KMS-11 (cell line): ENCODE data around the gene NXPH4.

Experiments used
- H2AFZ ChIP-seq: fragments of 200-600 bp; sonication (generic); 2 replicates; pipeline ENCODE4 v1.6.1; 2016; ENCODE audit warnings: antibody characterized with exemption, mixed run types, low read depth
- H3K27ac ChIP-seq: fragments of 200-600 bp; sonication (generic); 2 replicates; pipeline ENCODE4 v1.6.1; 2016; ENCODE audit warnings: mild to moderate bottlenecking, mixed run types
- H3K27me3 ChIP-seq: fragments of 200-600 bp; sonication (generic); 2 replicates; pipeline ENCODE4 v1.6.1; 2017; ENCODE audit warnings: mild to moderate bottlenecking, low read depth, mixed run types, moderate library complexity; ENCODE audit not compliant: insufficient read depth
- H3K36me3 ChIP-seq: fragments of 200-600 bp; sonication (generic); 2 replicates; pipeline ENCODE4 v1.6.1; 2017; ENCODE audit warnings: mild to moderate bottlenecking, mixed run types; ENCODE audit not compliant: insufficient read depth
- H3K4me1 ChIP-seq: fragments of 200-600 bp; sonication (generic); 2 replicates; pipeline ENCODE4 v1.6.1; 2016; ENCODE audit warnings: mild to moderate bottlenecking, low read depth, mixed run types; ENCODE audit not compliant: poor library complexity, severe bottlenecking
- H3K4me2 ChIP-seq: fragments of 200-600 bp; sonication (generic); 2 replicates; pipeline ENCODE4 v1.7.0; 2016; ENCODE audit warnings: mild to moderate bottlenecking, mixed run types
- H3K4me3 ChIP-seq: fragments of 200-600 bp; sonication (generic); IDR thresholded peaks from 2 replicates; pipeline ENCODE4 v1.6.1; 2017; ENCODE audit warnings: low read depth, low read length, mixed read lengths; ENCODE audit not compliant: insufficient read depth
- H3K79me2 ChIP-seq: fragments of 200-600 bp; sonication (generic); 2 replicates; pipeline ENCODE4 v1.6.1; 2016; ENCODE audit warnings: low read depth, mixed run types; ENCODE audit not compliant: insufficient read depth
- H3K9ac ChIP-seq: fragments of 200-600 bp; sonication (generic); 2 replicates; pipeline ENCODE4 v1.6.1; 2016; ENCODE audit warnings: mild to moderate bottlenecking, mixed run types
- H4K20me1 ChIP-seq: fragments of 200-600 bp; sonication (generic); 2 replicates; pipeline ENCODE4 v1.6.1; 2016; ENCODE audit warnings: mild to moderate bottlenecking, mixed run types; ENCODE audit not compliant: insufficient read depth
- TF ChIP-seq, protein P1 (sequence below): fragments of 200-600 bp; sonication (generic); conservative IDR thresholded peaks from 2 replicates; pipeline ENCODE4 v1.6.1; 2017; ENCODE audit warnings: low read depth, mild to moderate bottlenecking, antibody characterized with exemption, low read length, moderate library complexity, mixed read lengths

Gene NXPH4

GRCh38 chr12:57207731-57208630 lies 8.6 kb upstream of the NXPH4 start:
- Histone ChIP-seq H2AFZ (no peak overlapping the region), H3K79me2 (no peaks in the 10 kb centered on the region), H3K27ac (no peak overlapping the region), H3K27me3 (peaks cover 29% of the 10 kb centered on the region; the same call in 1 of the 2 replicates), H3K9ac (no peak overlapping the region), H3K36me3 (no peaks in the 10 kb centered on the region), H4K20me1 (no peaks in the 10 kb centered on the region), H3K4me1 (peaks cover 2% of the 10 kb centered on the region), H3K4me2 (no peak overlapping the region), H3K4me3 (no peak overlapping the region)
- TF ChIP-seq, protein P1, sequence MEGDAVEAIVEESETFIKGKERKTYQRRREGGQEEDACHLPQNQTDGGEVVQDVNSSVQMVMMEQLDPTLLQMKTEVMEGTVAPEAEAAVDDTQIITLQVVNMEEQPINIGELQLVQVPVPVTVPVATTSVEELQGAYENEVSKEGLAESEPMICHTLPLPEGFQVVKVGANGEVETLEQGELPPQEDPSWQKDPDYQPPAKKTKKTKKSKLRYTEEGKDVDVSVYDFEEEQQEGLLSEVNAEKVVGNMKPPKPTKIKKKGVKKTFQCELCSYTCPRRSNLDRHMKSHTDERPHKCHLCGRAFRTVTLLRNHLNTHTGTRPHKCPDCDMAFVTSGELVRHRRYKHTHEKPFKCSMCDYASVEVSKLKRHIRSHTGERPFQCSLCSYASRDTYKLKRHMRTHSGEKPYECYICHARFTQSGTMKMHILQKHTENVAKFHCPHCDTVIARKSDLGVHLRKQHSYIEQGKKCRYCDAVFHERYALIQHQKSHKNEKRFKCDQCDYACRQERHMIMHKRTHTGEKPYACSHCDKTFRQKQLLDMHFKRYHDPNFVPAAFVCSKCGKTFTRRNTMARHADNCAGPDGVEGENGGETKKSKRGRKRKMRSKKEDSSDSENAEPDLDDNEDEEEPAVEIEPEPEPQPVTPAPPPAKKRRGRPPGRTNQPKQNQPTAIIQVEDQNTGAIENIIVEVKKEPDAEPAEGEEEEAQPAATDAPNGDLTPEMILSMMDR = no peak

- no peak overlapping the region for H3K9ac ChIP-seq
- no peaks in the 10 kb centered on the region for H3K36me3 ChIP-seq
- H3K4me3 ChIP-seq = no peak overlapping the region
- peaks cover 33% of the 10 kb centered on the region for H3K27me3 ChIP-seq
- no peak overlapping the region for H2AFZ ChIP-seq
- H3K27ac ChIP-seq = no peak overlapping the region
- TF ChIP-seq, protein P1 = no peak
- H4K20me1 ChIP-seq = no peaks in the 10 kb centered on the region
- H3K79me2 ChIP-seq = no peaks in the 10 kb centered on the region
- H3K4me2 ChIP-seq = no peak overlapping the region
- peaks cover 9% of the 10 kb centered on the region for H3K4me1 ChIP-seq
These were observed 7.8 kb upstream of the NXPH4 start for GRCh38 chr12:57208631-57209282.

DNA sequence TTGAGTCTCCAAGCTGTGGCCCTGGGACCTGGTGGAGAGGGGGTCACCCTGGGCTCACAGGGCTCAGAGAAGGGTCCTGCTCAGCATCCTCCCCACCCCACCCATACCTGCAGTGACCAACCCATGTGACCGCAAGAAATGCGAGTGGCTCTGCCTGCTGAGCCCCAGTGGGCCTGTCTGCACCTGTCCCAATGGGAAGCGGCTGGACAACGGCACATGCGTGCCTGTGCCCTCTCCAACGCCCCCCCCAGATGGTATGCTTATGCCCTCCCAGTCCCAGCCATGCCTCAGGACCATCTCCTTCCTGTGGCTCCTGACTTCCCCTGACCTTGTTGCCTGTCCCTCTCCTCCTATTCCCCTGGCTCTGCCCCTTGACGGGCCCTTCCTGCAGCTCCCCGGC lies 6.7 kb upstream of the NXPH4 start:
- Histone ChIP-seq H3K4me1 (peaks cover 20% of the 10 kb centered on the region), H4K20me1 (no peaks in the 10 kb centered on the region), H2AFZ (no peak overlapping the region), H3K36me3 (no peaks in the 10 kb centered on the region), H3K4me2 (no peak overlapping the region), H3K27me3 (peaks cover 35% of the 10 kb centered on the region), H3K79me2 (no peaks in the 10 kb centered on the region), H3K27ac (no peak overlapping the region), H3K9ac (no peak overlapping the region), H3K4me3 (no peak overlapping the region)
- TF ChIP-seq, protein P1 = no peak

- H4K20me1 ChIP-seq = no peaks in the 10 kb centered on the region
- no peak overlapping the region for H3K27ac ChIP-seq
- H3K27me3 ChIP-seq = peaks cover 35% of the 10 kb centered on the region
- no peaks in the 10 kb centered on the region for H3K79me2 ChIP-seq
- TF ChIP-seq, protein P1 = no peak
- no peaks in the 10 kb centered on the region for H3K36me3 ChIP-seq
- no peak overlapping the region for H2AFZ ChIP-seq
- H3K9ac ChIP-seq = no peak overlapping the region
- H3K4me3 ChIP-seq = no peak overlapping the region
- H3K4me1 ChIP-seq = peaks cover 26% of the 10 kb centered on the region
- no peak overlapping the region for H3K4me2 ChIP-seq
These were observed 6.1 kb upstream of the NXPH4 start for GRCh38 chr12:57210461-57210860.
